RPMI8226 (cell line): Measurements from ENCODE around the gene CAMP.
"Not testable (repeated sequence)": the region's sequence is repeated elsewhere in the genome, so short reads cannot be mapped to it uniquely, and the experiment has no call there.

Experiments used
- DNase-seq: peaks from one replicate; pipeline ENCODE4 v3.0.0-alpha.2; 2015

The CAMP gene, protein sequence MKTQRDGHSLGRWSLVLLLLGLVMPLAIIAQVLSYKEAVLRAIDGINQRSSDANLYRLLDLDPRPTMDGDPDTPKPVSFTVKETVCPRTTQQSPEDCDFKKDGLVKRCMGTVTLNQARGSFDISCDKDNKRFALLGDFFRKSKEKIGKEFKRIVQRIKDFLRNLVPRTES

DNA sequence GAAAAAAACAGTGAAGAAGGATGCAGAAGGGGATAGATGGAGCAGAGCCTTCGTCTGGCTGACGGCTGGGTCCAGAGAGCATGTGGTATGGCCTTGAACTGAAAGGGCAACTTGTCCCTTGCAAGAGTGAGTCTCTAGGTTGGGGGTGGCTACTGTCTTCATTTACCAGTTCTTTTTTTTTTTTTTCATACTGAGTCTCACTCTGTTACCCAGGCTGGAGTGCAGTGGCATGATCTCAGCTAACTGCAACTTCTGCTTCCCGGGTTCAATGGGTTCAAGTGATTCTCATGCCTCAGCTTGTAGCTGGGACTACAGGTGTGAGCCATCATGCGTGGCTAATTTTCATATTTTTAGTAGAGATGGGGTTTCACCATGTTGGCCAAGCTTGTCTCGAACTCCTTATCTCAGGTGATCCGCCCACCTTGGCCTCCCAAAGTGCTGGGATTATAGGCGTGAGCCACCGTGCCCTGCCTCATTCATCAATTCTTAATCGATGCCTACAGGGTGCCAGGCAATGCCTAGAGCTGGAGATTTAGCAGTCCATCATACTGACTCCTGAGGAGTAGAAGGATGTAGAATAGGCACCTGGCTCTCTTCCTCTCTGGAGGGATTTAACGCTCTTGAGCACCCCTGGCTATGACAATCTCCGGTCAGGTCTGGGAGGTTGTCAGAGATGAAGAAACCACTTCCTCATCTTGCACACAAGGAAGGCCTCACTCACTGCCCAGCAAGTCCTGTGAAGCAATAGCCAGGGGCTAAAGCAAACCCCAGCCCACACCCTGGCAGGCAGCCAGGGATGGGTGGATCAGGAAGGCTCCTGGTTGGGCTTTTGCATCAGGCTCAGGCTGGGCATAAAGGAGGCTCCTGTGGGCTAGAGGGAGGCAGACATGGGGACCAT is at the start of gene CAMP:
Gene CAMP (plus strand): TSS at position 880 of the 898 bp plus-strand sequence. CDS start 17 bp downstream, at position 897.
- peak; percentile 72 for DNase-seq

DNA sequence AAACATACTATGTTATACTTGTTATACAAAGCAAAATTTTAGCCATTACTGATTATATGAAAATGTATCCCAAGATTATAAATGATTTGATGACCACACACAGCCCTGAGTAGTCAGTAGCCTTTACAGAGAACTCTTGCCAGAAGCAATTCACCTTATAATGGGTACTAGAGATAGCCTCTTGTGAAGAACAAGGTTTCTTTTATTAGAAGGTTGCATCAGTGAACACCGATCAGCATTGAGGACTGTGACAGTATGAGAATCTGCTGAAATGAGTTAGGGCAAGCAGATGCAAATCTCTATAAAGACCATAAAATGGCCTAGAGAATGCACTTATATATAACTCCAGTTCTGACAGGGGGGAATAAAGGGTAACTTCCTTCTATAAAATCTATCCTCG is 45.2 kb upstream of the CAMP start:
- no peak for DNase-seq

DNA sequence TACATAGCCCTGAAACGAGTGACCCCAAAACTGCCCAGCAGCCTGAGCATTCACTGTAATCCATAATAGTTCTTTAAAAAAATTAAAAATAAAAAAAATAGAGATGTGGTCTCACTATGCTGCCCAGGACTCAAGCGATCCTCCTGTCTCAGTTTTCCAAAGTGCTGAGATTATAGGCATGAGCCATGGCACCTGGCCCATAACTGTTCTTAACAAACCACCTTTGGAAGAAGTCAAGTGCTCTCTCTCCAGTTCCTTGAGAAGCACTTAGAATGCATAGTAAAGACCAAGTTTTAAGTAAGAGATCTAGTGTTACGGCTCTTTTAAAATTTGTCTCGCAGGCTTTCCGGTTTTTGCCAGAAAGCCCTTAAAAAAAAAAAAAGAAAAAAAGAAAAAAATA is 43.3 kb upstream of the CAMP start:
- DNase-seq, result no peak

DNA sequence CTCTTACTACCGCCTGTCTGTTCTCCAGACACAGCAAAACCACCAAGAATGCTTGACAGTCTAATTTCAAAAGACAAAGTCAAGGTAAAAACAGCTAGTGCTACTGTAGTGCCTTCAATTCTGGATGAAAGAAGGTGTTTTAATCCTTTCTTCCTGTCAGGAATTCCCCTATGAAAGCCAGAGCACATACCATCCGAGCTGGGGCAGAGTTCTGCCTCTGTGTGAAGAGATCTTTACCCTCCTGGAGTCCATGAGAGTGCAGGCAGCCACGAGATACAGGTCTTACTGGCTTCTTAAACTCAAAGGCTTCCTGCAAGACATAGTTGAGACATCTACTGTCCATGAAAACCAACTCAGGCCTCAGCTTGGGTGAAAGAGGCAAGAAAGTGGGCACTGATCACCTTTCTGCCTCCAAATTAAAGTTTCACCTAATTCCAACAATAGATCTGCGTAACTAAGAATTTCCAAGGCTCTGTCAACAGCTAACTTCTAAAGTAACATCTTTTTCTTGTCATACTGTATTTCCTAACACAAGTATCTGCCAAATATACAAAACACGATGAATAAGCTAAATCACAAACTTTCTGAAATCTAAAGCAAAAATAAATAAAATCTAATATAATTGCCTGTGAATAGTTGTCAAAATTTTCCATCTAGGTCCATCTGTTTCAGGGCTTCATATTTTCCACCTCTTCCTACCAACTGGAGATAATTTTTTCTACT is 42.6 kb upstream of the CAMP start:
- DNase-seq, result no peak

DNA sequence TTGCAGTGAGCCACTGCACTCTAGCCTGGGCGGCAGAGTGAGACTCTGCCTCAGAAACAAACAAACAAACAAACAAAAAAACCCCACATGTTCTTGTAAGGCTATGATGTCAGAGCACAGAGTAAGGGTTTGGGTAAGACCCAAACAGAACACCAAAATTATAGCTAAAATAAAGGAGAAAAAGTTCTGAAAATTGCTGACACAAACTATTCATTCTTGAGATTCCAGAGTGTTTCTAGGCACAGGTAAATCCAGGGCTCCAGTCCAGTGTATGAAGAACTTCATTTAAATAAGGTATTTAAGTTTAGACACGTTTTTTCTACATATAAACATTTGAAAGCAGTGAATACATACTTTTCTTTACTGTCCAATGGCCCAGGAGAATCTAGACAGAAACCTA is 39.0 kb upstream of the CAMP start:
- no peak for DNase-seq

DNA sequence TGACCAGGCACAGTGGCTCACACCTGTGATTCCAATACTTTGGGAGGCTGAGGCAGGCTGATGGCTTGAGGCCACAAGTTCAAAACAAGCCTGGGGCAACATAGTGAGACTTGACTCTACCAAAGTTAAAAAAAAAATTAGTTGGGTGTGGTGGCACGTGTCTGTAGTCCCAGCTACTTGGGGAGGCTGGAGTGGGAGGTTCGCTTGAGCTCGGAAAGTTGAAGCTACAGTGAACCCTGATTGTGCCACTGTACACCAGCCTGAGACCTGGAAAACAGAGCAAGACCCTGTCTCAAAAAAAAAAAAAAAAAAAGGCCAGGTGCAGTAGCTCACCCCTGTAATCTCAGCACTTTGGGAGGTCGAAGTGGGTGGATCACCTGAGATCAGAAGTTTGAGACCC is 38.2 kb upstream of the CAMP start:
- no peak for DNase-seq

DNA sequence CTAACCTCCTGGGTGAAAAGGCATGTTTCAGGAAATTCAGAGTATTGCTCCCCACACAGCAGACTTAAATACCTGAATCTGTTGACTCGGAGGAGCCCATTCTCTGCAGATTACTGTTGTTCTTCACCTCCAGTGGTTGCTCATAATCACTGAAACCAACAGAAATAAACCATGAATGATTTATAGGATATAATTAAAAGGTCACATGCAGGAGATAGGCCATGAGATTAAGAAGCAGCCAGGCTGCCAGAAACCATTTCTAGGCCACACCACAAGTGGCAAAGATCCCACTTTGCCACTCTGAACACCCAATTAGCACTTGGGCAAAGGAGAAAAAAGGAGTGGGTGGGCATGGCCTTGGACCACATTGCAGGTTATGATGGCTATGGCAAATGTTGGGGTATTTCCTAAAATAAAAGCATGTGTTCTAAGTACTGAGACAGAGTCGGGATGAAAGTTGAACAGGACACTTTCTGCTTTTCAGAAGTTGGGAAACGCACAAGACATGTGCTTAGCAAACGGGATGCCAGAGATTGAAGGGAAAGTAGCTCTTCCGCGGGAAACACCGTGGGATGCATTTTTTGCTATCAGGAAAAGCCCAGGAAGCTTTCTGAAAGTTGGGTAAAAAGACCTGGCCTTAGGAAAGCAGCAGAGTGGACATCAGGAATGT is 36.5 kb upstream of the CAMP start:
- no peak for DNase-seq

DNA sequence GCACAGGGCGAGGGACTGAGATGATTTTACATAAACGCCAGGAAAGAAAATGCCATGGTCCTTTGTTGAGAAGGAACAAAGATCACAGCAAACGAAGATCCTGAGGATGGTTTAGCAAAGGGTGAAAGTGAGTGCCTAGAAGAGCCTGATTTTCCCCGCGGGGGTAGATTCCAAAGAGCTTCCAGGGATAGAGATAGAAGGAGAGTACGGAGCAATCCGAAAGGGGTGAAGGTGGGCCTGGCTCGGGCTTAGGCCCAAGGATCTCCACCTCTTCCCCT is 36.1 kb upstream of the CAMP start:
- DNase-seq, result no peak

DNA sequence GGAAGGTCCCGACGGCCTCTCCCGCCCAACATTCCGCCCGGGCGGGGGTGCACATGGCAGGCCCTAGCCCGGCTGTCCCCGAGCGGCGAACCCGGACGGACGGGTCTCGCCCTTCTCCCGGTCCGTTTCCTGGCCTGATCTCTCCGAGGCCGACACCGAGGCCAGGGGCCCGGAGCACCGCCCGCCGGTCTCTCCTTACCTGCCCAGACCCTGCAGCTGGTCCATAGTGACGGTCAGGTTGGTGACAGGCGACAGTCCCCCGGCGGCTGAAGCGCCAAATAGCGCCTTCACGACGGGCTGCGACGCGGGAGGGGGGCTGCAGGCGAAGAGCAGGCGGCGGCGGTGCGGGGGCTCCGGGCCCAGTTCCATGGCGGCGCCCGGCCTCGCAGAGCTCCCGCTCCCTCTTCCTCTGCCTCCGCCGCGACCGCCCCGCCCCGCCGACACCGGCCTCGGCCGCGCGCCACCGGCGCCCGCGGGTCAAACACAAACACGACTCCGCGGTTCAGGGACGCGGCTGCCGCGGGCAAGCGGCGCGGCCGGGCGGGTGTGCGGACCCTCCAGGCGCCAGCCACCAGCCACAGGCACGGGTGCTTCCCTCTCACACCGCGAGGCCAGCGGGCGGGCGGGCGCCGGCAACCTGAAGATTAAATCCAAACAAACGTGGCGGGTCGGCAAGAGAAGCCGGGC is 35.6 kb upstream of the CAMP start:
- peak; percentile 11 for DNase-seq

DNA sequence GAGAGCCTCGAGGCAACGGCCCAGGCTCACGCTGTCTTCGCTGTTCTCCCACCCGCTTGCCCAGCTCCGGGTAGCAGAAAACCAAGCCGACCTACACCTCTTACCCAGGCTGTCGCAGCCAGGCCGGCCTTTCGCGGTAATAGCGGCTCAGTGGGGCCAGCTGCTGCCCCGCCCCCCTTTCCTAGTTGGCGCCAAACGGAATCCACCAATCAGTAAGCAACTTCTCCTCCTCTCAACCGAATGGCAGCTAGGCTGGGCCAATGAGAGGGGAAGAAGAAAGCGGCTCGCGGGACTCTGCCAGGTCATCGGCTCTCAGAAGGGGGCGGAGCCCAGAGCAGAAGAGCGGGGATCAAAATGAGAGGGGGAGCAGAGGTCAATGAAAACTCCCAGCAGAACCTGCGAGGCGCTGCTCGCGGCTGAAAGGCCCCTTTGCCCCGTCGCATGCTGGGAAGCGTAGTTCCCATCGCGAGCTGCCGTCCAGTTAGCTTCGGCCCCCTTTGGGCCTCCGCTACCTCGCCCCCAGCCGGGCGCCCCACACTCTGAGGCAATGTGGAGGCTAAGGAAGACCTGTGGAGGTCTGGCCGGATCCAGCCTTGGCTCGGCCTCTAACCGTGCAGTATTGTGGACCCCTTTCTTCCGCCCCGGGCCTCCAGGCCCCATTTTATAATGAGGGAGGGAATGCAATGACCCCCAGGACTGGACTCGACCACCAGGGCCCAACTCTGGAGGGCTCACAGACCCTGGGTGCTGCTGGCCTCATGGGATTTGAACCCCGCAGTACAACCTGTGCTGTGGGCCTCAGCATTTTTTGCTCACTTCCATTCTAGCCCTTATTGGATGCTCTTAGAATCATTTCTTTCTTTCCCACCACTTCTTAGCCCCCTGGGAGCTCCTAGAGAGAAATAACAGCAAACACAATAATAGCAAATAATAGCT is 34.8 kb upstream of the CAMP start, which contains the start of gene CDC25A:
Gene CDC25A (minus strand): TSS at position 152 of the 936 bp plus-strand sequence. CDS start 470 bp downstream, outside the sequence.
- peak; percentile 99 for DNase-seq

DNA sequence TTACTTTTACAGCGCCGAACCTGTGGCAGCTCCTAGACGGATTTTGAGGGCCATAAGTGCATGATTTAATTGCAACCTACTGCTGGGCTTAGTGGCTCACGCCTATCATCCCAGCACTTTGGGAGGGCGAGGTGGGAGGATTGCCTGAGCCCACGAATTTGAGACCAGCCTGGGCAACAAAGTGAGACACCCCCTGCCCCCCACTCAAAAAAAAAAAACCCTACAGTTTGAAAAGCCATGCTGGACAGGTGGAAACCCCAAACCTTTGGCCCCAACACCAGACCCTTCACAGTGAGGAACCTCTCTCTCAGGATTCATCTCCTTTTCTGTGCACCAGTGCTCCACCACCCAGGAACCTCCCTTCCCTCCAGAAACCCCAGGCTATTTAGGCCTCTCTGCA is 34.0 kb upstream of the CAMP start:
- no peak for DNase-seq

DNA sequence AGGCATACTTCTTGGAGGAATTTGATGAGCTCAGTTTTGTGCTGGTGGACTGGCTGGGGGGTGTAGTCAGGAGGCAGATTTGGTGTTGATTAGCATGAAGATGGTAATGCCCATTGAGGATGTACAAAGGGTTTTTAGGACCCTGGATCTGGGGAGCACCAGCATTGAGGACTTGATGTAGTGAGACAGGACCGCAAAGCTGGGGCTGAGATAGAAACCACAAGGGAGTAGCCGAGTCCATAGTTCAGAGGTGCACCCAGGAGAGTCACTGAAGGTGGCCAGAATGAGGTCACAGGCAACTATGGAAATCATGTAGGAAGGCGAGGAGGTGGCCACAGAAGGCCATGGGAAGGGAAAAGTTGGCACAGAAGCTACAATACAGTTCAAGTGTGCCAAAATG is 32.4 kb upstream of the CAMP start:
- DNase-seq, result no peak

DNA sequence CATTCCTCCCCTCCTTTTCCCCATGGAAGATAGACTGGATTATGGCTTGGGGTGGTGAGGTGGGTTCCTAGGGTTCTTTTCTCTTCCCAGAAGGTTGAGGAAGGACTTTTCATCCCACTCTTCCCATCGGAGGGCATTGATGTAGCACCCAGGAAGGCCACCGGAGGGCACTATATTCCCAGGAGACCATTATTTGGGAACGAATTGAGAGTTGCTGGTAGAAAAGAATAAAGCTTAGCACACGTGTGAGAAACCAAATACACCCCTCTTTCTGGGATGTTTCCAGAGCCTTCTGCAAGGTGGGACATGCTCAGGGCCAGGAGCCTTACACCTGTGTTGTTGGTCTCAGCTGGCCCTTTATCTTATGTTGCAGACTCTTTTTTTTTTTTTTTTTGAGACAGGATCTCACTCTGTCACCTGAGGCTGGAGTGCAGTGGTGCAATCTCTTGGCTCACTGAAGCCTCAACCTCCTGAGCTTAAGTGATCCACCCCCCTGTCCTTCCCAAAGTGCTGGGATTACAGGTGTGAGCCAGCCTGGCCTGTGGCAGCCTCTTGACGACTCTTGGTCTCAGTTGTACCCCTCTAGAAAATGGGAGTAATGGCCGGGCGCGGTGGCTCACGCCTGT is 28.7 kb upstream of the CAMP start:
- peak; percentile 28 for DNase-seq

DNA sequence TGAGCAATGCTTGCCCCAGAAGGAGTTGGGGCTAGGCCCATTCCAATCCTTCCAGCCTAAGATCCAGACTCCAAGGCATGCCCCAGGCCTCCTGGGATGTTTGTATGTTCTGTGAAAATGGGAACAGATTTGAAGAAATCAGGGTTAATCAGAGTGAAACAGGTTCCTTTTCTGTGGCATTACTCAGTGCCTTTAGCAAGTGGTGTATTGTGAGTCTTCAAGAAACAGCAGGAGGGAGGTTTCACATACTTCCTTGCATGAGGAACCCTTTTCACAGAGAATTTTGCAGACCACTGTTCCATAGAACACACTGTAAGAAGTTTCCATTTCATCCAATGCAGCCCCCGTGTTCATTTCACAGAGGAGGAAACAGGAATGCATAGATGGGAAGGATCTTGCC is 26.7 kb upstream of the CAMP start:
- no peak for DNase-seq

DNA sequence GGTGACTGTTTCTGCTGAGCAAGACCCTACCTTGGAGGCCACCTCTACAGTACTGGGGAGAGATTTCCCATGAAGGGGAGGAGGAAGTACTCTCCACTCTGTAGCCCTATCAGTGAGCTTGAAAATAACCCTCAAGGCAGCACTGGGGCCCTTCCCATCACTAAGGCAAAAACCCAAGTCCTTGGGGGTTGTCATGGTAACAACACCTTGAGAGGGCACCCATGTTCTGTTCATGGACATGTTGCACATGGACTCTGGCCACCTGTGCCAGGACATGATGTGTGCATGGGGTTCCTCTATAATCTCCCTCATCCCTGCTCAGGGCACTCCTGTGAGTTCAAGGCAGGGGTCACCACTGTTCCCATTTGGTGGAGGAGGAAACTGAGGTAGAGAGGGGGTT is 24.2 kb upstream of the CAMP start:
- DNase-seq, result no peak

DNA sequence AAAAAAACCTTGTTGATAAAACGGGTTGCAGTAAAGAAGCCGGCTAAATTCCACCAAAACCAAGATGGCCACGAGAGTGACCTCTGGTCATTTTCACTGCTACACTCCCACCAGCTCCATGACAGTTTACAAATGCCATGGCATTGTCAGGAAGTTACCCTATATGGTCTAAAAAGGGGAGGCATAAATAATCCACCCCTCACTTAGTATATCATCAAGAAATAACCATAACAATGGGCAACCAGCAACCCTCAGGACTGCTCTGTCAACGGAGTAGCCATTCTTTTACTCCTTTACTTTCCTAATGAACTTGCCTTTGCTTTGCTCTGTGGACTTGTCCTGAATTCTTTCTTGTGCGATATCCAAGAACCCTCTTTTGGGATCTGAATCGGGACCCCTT is 20.7 kb upstream of the CAMP start:
- DNase-seq, result no peak

DNA sequence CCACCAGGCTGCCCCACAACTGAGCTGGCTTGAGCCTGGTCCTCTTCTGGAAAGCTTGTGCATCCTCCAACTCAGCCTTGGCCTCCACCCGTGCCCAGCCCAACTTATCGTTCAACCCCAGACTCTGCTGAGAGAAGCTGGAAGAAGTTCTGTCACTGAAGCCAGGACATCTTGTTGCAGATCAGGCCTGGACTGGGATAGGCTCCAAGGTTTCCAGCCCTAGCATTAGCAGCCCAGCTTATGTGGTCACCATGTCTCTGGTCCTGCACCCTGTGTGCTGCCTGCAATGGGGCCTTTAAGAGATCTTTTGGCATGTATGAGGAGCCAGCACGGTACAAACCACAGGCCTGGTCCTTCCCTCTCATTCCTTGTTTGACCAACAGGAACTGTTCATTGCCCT is 15.2 kb upstream of the CAMP start:
- no peak for DNase-seq

DNA sequence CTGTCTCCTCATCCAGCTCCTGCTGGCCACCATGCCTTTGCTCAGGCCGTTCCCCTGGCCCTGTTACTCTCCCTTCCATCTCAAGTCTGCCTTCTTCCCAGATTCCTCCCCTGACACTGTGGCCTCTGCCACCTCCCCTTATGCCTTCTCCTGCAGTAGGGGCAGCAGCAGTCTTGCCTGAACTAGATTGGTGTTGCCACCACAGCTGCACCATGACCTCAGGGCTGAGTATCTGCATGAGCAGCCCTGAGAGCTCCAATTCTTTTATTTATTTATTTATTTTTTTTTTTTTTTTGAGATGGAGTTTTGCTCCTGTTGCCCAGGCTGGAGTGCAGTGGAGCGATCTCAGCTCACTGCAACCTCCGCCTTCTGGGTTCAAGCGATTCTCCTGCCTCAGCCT is 13.8 kb upstream of the CAMP start:
- DNase-seq, result no peak

DNA sequence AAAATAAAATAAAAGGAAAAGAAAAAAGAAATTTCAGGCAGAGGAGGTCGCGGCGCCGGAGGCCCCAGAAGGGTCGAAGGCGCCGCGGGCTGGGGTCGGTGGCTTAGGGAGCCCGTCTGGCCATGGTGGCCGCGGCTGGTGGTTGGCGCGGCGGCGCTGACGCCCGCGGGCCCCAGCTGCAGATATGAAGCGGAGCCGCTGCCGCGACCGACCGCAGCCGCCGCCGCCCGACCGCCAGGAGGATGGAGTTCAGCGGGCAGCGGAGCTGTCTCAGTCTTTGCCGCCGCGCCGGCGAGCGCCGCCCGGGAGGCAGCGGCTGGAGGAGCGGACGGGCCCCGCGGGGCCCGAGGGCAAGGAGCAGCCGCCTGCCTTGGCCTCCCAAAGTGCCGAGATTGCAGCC is 12.8 kb upstream of the CAMP start:
- DNase-seq, result not testable (repeated sequence)

DNA sequence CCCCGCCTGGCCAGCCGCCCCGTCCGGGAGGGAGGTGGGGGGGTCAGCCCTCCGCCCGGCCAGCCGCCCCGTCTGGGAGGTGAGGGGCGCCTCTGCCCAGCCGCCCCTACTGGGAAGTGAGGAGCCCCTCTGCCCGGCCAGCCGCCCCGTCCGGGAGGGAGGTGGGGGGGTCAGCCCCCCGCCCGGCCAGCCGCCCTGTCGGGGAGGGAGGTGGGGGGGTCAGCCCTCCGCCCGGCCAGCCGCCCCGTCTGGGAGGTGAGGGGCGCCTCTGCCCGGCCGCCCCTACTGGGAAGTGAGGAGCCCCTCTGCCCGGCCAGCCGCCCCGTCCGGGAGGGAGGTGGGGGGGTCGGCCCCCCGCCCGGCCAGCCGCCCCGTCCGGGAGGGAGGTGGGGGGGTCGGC is 11.5 kb upstream of the CAMP start:
- not testable (repeated sequence) for DNase-seq

DNA sequence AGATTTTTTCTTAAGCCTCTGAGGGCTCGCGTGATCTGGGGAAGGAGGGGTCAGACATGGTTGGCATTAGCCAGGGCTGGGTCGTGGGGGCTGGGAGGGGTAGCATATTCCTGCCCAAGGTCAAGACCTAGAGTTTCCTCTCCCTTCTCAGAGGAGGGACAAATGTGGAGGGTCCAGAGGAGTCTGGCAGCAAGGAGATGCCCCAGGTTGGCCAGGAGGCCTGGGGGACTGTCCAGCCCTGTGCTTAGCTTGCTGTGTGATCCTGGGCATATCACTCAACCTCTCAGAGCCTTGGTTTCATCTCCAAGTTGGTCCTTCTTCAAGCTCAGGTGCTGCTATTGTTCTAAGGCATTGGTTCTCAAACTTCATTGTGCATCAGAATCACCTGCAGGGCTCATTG is 9.1 kb upstream of the CAMP start:
- DNase-seq, result no peak
